HL-60/S4 (cell line): ENCODE measurements around the gene SRCAP.

Source experiments
- in situ Hi-C: fragments of 300-500 bp; cut with MboI; formaldehyde crosslinking; loops from 2 replicates; pipeline ENCODE4 v1.14.3; 2022; ENCODE audit warnings: low sequenced_read_pairs

SRCAP gene

DNA sequence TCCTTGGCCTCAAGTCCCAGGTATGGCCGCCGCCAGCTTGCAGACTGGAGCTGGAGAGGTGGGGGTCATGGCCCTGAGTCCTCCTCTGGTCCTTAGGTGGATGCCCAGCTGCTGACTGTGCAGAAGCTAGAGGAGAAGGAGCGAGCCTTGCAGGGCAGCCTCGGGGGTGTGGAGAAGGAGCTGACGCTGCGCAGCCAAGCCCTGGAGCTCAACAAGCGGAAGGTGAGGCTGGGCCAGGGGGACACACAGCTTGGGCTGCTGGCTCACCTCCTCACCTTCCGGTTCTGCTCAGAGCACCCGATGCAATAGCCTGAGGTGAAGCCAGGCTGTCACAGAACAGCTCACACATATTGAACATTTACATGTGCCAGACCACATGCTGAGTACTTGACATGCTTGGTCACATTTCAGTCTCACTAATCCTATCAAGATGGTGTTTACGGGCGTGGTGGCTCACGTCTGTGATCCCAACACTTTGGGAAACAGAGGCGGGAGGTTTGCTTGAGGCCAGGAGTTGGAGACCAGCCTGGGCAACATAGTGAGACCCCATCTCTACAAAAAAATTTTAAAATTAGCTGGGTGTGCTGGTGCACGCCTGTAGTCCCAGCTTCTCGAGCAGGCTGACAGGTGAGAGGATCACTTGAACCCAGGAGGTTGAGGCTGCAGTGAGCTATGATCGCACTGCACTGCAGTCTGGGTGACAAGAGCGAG lies 70.6 kb downstream of the SRCAP start:
- in situ Hi-C loops: no loop called here

DNA sequence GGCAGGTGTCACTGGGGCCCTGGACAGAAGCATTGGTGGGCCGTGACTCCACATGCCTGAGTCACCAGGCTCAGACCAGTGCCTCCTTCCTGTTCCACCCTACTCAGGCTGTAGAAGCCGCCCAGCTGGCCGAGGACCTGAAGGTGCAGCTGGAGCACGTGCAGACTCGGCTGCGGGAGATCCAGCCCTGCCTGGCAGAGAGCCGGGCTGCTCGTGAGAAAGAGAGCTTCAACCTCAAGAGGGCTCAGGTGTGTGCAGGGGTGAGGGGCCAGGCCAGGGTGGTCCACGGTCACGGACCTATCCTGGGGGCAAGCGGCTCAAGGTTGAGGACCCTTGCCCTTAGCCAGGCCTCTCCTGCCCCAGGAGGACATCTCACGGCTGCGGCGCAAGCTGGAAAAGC lies 72.8 kb downstream of the SRCAP start:
- in situ Hi-C loops: no loop called here

DNA sequence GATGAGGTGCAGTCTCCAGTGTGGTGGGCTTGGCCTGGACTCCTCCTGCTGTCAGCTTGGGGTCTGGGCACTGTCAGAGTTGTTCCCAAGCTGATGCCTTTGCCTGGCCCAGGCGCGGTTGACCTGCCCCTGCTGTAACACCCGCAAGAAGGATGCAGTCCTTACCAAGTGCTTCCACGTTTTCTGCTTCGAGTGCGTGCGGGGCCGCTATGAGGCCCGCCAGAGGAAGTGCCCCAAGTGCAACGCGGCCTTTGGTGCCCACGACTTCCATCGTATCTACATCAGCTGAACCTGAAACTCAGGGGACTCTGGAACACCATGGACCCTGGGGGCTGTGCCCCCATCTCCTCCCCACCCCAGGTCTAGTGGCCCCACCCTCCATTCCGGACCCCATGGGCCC lies 74.9 kb downstream of the SRCAP start:
- in situ Hi-C loops: no loop called here

DNA sequence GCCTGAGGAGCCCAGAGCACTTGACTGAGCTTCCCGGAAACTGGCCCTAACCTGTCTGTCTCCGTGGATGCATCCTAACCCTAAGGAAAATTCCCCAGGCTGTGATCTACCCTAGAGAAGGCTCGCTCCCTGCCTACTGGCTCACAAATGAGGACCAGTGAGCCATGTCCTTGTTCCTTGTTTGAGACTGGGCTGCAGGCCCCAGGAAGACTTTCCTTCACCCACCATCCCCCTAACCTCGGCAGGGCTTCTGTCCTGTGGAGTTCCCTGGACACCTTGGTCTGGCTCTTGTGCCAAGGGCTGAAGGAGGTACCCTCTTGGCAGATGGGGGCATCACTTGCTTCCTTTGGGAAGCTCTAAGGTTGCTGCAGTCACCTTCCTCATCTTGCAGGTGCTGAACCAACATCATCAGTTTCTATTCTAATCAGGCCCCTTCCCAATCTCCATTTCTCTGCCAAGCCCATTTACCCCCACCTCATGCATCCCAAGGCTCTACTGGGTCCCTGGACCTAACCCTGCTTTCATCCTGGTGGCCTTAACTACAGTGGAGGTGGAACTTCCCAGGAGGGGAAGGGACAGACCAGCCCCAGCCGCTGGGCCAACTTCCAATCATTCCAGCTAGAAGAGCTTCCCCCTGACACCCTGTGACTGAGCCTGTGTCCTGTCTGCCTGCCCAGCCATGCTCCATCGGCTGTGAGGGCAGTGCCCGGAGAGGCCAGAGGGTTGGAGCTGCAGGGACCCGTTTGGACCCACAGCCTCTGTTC lies 75.6 kb downstream of the SRCAP start:
- in situ Hi-C loops: no loop called here

DNA sequence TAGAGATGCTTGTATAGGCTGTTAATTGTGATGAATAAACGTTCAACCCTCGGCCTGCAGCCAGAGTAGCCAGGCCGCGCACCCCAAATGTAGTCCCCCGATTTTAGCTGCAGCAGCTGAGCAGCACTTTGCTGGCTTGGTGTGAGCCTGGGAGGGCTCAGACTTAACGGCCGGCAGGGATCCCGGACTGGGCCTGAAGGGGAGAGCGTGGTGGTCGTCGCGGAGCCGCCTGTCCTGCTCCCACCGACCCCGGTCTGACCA lies 76.1 kb downstream of the SRCAP start:
- in situ Hi-C loops: no loop called here

DNA sequence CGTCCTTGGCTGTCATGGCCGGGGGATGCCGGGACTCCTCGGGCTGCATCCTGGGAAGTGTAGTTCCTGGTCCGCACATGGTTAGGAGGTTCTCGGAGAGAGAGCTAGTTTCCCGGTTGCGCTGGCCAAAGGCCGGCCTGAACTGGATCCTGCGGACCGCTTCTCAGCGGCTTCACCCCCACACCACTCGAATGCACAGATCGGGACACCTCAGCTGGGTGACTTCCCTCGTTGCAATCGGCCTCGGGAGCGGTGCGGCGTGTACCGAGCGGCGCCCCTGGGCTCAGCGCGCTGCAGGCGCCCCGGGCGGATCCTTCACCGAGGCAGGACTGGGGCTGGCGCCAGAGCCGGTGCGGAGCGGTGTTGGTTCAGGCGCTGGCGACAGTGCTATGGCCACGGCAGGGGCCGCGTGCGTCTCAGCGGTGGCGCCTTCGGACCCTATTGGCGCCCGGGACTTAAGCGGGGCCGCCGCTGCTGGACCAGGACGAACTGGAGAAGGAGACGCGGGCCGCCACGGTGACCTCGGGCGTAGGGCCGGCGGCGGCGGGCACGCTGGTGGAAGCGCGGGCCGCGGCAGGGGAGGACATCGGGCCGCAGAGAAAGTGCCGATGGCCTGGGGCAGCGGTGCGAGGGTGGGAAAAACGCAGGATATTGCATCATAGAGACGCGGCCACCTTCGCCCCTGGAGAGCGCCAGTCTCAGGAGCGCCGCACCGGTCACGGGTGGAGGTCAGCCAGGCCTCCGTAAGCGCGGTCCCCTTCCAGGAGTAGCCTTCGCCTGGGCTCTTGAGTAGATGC lies 76.6 kb downstream of the SRCAP start:
- in situ Hi-C loops: no loop called here

DNA sequence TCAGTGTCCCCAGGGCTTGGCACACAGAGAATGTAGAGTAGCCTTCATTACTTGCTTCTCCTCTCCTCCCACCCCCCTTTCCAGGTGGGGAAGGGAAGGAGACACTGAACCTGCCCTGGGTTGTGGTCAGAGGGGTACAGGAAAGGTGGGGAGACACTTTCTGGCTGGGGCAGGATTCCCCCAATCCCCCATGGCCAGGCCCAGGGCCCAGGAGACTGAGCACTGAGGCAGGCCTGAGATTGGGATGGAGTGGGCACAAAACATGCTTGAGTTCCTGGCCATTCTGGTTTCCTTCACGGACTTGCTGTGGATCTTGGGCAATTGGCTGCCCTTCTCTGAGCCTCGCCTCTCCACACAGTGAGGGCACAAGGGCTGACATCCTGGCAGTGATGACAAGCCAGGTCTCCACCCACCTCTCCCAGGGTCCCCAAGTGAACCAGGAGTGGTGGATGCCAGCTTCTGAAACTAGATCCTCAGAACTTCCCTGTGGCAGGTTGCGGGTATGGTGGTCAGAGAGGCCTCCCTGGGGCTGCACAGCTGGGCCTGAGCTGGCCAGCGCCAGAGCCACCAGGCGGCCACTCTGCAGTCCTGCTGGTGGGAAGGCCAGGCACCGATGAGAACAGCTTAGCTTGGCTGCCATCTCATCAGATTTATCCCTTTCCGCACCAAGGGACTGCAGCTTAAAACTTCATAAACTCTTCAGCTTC lies 78.8 kb downstream of the SRCAP start:
- in situ Hi-C loops: no loop called here

DNA sequence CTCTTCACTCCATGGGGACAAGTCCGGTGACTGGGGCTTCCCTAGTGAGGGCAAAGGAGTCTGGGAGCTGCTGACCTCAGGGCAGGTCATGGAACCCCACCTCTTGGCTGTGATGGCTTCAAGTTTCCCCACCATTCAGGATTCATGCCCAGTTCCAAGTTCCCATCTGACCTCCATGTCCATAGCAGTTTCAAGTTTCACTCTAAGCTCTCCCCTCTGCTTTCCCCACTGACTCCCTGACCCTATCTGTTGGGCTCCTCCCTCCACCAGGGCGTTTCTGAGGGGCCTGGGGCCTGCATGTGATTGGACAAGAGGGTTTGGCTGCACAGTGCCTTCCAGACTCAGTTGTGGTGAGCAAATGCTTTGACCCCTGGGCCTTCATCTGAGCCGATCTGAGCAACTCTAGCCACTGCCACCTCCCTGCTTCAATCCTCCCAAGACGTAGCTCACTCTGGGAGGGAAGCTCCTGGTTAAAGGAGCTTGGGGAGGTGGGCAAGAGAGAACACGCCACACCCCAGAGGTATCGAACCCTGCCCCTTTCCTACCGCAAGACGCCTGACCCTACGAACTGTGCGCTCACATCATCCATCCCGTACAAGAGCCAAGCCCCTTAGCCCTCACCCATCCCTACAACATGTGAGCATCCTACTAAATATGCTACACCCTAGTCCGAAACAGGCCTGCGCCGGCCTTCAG lies 79.7 kb downstream of the SRCAP start:
- in situ Hi-C loops: no loop called here

DNA sequence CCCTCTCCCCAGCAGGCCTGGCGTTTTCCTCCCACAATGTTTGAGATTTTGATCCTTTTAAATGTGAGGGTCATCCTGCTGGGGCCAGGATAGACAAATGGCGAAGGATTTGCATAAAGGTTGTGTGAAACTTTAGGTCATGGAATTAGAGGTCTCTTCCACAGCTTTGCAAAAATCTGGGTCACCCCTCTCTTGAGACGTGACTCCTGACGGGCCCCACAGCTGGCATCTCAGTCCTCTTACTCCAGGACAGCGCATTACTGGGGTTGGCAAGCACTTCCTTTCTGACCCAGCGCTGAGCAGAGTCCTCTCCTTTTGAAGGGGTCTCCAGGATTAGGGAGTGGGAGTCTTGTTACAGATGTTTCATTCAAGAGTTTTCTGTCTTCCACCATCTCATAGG lies 80.6 kb downstream of the SRCAP start:
- in situ Hi-C loops: no loop called here

DNA sequence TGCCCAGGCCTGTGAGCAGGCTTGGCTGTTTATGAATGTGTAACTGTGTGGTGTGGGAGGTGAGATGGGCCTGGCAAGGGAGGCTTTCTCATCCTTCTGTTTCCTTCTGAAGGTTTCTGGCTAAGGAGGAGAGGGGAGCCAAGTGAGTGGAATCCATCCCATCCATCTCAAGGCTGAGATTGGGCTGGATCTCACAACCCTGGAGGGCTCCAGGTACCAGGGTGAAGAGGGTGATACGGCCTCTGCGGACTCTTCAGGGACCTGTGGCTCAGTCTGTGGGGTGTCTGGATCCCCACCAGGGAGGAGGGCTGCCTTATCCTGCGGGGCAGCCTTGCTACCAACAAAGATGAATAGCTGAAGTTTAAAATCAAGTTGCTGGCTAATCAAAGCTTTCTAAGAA lies 81.0 kb downstream of the SRCAP start:
- in situ Hi-C loops: no loop called here

DNA sequence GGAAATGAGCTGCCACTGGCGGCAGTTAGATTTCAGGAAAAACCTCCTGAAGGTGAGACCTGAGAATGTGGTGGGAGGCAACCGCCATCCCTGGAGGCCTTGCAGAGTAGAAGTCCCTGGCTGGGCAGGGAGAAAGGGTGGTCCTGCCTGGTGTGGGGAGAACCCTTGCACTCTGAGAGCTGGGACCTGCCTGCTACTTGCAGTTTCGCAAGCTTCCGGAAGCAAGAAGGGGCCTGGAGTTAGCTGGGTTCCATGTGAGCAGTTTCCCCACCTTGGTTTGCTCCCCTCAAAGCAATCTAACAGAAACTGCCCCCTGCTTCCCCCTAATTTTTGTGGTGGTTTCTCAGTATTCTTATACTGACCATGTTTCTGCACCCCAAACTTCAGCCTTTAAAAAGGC lies 81.6 kb downstream of the SRCAP start:
- in situ Hi-C loops: no loop called here

DNA sequence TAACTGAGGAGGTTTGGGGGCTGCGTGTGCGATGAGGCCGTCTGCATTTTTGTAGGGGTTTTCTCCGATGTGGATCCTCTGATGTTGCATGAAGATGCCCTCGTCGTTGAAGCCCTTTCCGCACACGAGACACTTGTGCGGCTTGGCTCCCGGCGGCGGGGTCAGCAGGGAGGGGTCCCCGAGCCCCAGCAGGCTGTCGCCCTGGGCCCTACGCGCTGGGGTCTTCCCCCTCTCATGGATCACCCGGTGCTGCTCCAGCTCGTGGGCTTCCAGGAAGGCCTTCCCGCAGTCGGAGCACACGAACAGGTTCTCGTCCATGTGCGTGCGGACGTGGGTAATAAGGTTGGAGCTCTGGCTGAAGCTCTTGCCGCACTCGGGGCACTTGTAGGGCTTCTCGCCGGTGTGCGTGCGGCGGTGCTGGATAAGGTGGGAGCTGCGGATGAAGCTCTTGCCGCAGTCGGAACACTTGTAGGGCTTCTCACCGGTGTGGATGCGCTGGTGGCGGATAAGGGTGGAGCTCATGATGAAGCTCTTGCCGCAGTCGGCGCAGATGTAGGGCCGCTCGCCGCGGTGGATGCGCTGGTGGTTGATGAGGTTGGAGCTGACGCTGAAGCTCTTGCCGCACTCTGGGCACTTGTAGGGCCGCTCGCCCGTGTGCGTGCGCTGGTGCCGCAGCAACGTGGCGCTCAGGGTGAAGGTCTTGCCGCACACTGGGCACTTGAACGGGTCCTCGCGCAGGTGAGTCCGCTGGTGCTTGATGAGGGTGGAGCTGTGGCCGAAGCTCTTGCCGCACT lies 83.7 kb downstream of the SRCAP start:
- in situ Hi-C loops: no loop called here

DNA sequence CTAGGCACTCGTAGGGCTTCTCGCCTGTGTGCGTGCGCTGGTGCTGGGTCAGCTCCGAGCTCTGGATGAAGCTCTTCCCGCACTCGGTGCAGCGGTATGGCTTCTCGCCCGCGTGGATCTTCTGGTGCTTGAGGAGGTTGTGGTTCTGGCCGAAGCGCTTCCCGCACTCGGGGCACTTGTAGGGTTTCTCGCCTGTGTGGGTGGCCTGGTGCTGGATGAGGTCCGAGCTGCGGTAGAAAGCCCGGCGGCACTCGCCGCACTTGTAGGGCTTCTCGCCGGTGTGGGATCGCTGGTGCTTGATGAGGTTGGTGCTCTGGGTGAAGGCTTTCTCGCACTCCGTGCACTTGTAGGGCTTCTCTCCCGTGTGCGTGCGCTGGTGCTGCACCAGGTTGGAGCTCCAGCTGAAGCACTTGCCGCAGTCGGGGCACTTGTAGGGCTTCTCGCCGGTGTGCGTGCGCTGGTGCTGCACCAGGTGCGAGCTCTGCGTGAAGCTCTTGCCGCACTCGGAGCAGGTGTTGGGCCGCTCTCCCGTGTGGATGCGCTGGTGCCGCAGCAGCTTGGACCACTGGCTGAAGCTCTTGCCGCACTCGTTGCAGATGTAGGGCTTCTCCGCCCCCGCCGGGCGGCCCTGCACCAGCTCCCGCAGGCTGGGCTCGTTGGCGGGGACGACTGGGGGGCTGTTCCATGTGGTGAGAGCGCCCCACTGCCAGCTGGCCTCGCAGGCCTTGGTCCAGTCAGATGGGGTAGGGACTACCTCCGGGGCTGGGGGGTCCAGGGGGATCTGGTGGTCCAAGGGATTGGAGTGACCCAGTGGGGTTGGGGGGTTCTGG lies 84.5 kb downstream of the SRCAP start:
- in situ Hi-C loops: no loop called here

DNA sequence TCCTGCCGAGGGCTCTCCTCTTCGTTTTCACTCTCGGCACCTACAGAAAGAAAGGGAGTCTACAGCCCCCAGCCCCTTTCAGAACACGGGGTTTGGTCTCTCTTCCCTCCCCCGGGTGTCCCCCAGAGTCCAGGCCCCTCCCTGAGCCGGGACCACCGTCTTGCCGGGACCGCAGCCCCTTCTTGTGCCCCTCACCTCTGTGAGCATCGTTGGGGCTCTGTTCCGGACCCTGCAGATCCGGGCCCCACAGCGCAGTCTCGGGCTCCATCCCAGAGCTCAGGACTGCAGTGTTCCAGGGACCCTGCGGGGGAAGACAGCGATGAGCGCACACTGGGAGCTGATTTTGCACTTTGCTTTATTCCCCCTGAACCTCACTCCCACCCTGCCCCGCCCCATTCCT lies 85.2 kb downstream of the SRCAP start:
- in situ Hi-C loops: no loop called here

DNA sequence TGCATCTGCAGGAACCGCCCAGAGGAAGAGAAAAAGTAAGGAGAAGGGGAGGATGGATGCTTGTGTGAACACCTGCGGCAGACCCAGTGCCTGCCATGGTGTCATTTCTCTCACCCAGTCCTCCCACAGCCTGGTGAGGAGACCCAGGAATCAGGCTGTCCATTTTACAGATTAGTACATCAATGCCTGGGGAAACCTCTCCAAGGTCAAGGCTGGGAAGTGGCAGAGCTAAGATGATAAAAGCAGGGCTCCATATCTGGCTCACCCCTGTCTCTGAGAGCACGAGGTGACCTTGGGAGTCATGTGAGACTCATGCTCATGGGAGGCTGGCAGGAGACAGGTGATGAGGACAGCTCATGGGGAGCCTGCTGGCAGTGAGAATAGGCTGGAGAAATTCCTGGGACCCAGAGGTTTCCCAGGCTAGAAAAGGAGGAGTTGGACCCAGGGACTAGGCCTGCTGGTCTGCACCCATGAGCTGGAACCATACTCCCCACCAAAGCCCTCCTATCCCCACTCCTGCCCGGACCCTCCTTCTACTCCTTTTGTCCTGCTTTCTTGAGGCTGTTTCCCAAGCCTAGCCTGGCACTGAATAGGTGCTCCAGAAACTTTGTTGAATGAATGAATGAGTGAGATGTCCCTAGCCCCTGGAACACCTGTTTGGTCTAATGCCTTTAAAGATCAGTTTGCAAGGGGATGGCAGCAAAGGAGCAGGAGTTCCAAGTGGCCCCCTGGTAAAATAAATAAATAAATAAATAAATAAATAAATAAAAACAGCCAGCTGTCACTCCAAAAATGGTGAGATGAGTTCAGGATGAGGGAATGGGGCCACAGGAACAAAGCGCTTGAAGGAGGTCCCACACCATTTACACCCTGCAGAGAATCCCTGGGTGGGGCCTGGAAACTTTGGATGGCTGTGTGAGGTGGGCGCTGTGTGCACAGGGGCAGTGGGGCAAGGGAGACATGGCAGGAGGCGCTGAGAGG lies 86.4 kb downstream of the SRCAP start:
- in situ Hi-C loops: no loop called here

DNA sequence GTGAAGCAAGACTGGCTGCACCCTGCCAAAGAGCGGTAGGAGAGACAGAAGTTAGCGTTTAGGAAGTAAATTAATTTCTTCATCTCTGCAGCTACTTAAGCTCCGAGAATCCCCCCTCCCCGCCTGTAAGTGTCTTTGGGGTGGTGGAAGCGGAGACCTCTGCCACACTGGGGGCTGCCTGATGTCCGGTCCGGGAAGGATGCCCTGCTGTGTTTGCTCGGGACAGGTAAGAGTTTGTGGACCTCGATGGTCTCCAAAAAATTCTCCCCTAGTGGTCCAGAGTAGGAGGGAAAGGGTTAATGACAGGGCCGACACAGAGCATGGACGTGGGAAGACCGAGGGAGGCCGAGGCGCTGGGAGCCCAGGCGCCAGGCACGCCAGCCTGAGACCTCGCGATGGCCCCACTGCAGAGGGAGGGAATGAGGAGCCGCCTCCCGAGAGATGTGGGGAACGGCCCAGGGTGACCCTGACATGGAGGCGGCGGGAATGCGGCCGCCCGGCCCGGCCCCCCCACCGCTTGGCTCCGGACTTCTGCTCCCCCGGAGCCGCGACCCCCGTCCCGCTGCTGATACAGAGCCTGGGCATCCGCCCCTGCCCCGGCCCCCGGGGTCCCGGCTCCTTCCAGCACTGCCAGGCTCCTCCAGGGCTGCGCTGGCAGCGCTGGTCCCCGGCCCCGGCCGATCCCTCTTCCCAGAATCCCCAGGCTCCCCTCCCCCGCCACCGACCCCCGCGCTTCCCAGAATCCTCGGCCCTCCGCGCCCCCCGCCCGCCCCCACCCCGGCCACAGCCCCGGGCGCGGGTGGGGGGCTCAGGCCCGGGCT lies 87.4 kb downstream of the SRCAP start:
- in situ Hi-C loops: no loop called here

DNA sequence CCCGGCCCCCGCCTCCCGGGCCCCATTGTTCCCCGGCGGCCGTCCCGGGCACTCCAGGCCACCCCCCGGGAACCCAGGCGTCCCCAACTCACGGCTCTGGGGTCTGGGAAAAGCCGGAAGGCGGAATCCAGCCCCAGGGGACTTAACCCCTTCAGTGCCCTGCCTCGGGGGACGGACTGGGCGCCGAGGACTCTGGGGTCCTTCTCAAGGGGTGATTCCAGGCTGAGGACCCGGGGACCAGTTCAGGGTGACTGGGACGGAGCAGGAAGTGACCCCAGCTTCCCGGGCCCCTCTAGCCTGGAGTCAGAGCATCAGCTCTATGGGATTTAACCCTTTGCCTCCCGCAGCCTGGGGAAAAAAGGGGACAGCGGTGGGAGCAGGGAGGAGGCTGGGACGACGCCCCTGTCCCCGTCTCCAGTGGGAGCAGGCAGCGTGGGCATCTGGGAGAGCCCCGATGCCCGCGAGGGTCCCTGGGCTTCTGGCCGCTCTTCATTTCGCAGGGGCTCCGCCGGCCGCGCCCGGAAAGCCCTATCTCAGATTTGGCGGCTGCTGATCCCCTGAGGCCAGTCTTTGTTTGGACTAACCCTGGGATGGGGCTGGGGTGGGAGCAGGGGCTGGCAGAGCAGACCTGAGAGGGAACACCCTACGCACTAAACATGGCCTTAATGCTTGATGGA lies 88.1 kb downstream of the SRCAP start, which contains the start of gene ZNF629:
Gene ZNF629 (minus strand): TSS at position 270 of the 677 bp plus-strand sequence. CDS start 2,723 bp downstream, outside the sequence.
- in situ Hi-C loops: no loop called here
